Measurements from ENCODE around the gene CLMN. TPM values are rescaled to one million over a fixed set of nuclear protein-coding genes. Genes with fewer than 3 reads are reported as not detected.

The CLMN gene
- total and polyA plus RNA-seq, 2 of the 13 experiments (the other 11 are each of a cell fraction or from before 2014, with no cell fraction given) = 15.1 to 16.7 TPM

- DNase-seq (ENCODE audit: low spot score) (no peak), ATAC-seq (no peak), FAIRE-seq (no peak)
- WGBS (ENCODE audit: low lambda C conversion rate) = 93% methylated on average over 1 of the region's 1 CpG
- Histone ChIP-seq H3K27me3 (ENCODE audit: control insufficient read depth in 1 of 2, insufficient read depth in 2 of 2, low read length in 2 of 2) (no peaks in the 10 kb centered on the region), H3K9me3 (ENCODE audit: low read length) (no peaks in the 10 kb centered on the region), H3K27ac (ENCODE audit: extremely low read length, insufficient read depth, low read length) (no peak overlapping the region), H3K4me2 (ENCODE audit: low read depth, low read length) (no peak overlapping the region), H4K20me1 (ENCODE audit: insufficient read depth, low read length) (peaks cover 12% of the 10 kb centered on the region), H3K79me2 (ENCODE audit: insufficient read depth, low read length) (peaks cover 69% of the 10 kb centered on the region), H2AFZ (ENCODE audit: low read length) (no peak overlapping the region), H3K36me3 (replicated peaks in 1 of 2; ENCODE audit: control insufficient read depth in 1 of 2, insufficient read depth in 2 of 2, low read length in 2 of 2) (peaks cover 0 to 19% of the 10 kb centered on the region in 2 experiments; a peak in 3 of 5 replicates), H3K4me1 (ENCODE audit: insufficient read depth, low read length) (peaks cover 13% of the 10 kb centered on the region), H3K4me3 (replicated peaks in 1 of 3; ENCODE audit: insufficient read depth in 1 of 3, low read depth in 2 of 3, low read length in 3 of 3) (no peak overlapping the region), H3K9ac (ENCODE audit: insufficient read depth, low read depth, low read length) (no peak overlapping the region)
- BruUV-seq (replicated peaks) = no TSS peak
- POLR2A ChIA-PET = no interaction called here
- no peak for TF ChIP-seq HNRNPUL1 (IDR thresholded peaks at IDR 0.05; ENCODE audit: low read depth, low read length)
- no peak for TF ChIP-seq PITX1 (CRISPR knock-in tag; IDR thresholded peaks at IDR 0.05)
- TF ChIP-seq ZMYM4 (CRISPR knock-in tag; IDR thresholded peaks at IDR 0.05) = no peak
- no peak for TF ChIP-seq ZNF235 (CRISPR knock-in tag; IDR thresholded peaks at IDR 0.05; ENCODE audit: borderline replicate concordance)
- no peak for TF ChIP-seq GTF3A (CRISPR knock-in tag; conservative IDR thresholded peaks at IDR 0.05)
- no peak for TF ChIP-seq HHEX (CRISPR knock-in tag; IDR thresholded peaks at IDR 0.05)
- TF ChIP-seq ZNF441 (CRISPR knock-in tag; IDR thresholded peaks at IDR 0.05; ENCODE audit: borderline replicate concordance) = no peak
- CTCF ChIA-PET (ENCODE audit: low intra/inter-chr PET ratio, low total read pairs) = no interaction called here
- intact Hi-C loops (cut with micrococcal nuclease; ENCODE audit: unreplicated experiment) (no loop called here), in situ Hi-C loops (cut with HindIII; ENCODE audit: extremely low pct_ligation_motif_present, low pct_unique_long_range_greater_than_20kb) (no loop called here)
Measured at GRCh38 chr14:95136631-95137030, 183.1 kb downstream of the CLMN start.

- Histone ChIP-seq H3K9me3 (ENCODE audit: low read length) (no peaks in the 10 kb centered on the region), H4K20me1 (ENCODE audit: insufficient read depth, low read length) (peaks cover 8% of the 10 kb centered on the region; the same call in 1 of the 2 replicates), H3K27me3 (ENCODE audit: control insufficient read depth in 1 of 2, insufficient read depth in 2 of 2, low read length in 2 of 2) (no peaks in the 10 kb centered on the region), H2AFZ (ENCODE audit: low read length) (no peak overlapping the region), H3K36me3 (replicated peaks in 1 of 2; ENCODE audit: control insufficient read depth in 1 of 2, insufficient read depth in 2 of 2, low read length in 2 of 2) (peaks cover 0 to 28% of the 10 kb centered on the region in 2 experiments; a peak in 4 of 5 replicates), H3K4me2 (ENCODE audit: low read depth, low read length) (no peak overlapping the region), H3K4me1 (ENCODE audit: insufficient read depth, low read length) (peaks cover 4% of the 10 kb centered on the region; the same call in 1 of the 2 replicates), H3K4me3 (replicated peaks in 1 of 3; ENCODE audit: insufficient read depth in 1 of 3, low read depth in 2 of 3, low read length in 3 of 3) (no peak overlapping the region), H3K9ac (ENCODE audit: insufficient read depth, low read depth, low read length) (no peak overlapping the region), H3K27ac (ENCODE audit: extremely low read length, insufficient read depth, low read length) (no peak overlapping the region), H3K79me2 (ENCODE audit: insufficient read depth, low read length) (peaks cover 46% of the 10 kb centered on the region)
- BruUV-seq (replicated peaks) = no TSS peak
- FAIRE-seq = no peak
- intact Hi-C loops (cut with micrococcal nuclease; ENCODE audit: unreplicated experiment) = no loop called here
- ChIA-PET CTCF (ENCODE audit: low intra/inter-chr PET ratio, low total read pairs) (no interaction called here), POLR2A (no interaction called here)
- WGBS (ENCODE audit: low lambda C conversion rate) = 98% methylated on average over 8 of the region's 8 CpGs
- no peak for DNase-seq (ENCODE audit: low spot score)
- in situ Hi-C loops (cut with HindIII; ENCODE audit: extremely low pct_ligation_motif_present, low pct_unique_long_range_greater_than_20kb) = no loop called here
- no peak for ATAC-seq
- TF ChIP-seq WIZ (CRISPR knock-in tag; IDR thresholded peaks at IDR 0.05) (no peak), THYN1 (CRISPR knock-in tag; IDR thresholded peaks at IDR 0.05; ENCODE audit: borderline replicate concordance, low read depth) (no peak), CERS6 (CRISPR knock-in tag; IDR thresholded peaks at IDR 0.05) (no peak), ZNF292 (CRISPR knock-in tag; IDR thresholded peaks at IDR 0.05; ENCODE audit: borderline replicate concordance, low read depth) (no peak), ZNF3 (CRISPR knock-in tag; IDR thresholded peaks at IDR 0.05) (no peak), HOMEZ (CRISPR knock-in tag; IDR thresholded peaks at IDR 0.05; ENCODE audit: low read depth) (no peak), KLF16 (CRISPR knock-in tag; IDR thresholded peaks at IDR 0.05) (no peak), IRF9 (CRISPR knock-in tag; IDR thresholded peaks at IDR 0.05; ENCODE audit: borderline replicate concordance) (no peak), HOXA5 (CRISPR knock-in tag; IDR thresholded peaks at IDR 0.05) (no peak), ZNF205 (CRISPR knock-in tag; IDR thresholded peaks at IDR 0.05) (no peak)
Measured at GRCh38 chr14:95134304-95134933, 185.3 kb downstream of the CLMN start.

Measured in HepG2 (cell line).